Activated naive CD8-positive, alpha-beta T cell (primary cell): ENCODE measurements around the gene NECTIN2.
"Not testable (repeated sequence)": the region's sequence is repeated elsewhere in the genome, so short reads cannot be mapped to it uniquely, and the experiment has no call there.

ENCODE experiments used
- H3K27ac Mint-ChIP-seq: one replicate; pipeline ENCODE4 v1.8.0; 2021; ENCODE audit warnings: mixed read lengths
- H3K27me3 Mint-ChIP-seq: one replicate; pipeline ENCODE4 v1.8.0; 2021; ENCODE audit warnings: mixed read lengths
- H3K36me3 Mint-ChIP-seq: one replicate; pipeline ENCODE4 v1.8.0; 2021; ENCODE audit warnings: mixed read lengths
- H3K4me1 Mint-ChIP-seq: one replicate; pipeline ENCODE4 v1.8.0; 2021; ENCODE audit warnings: low read depth, mixed read lengths
- H3K4me3 Mint-ChIP-seq: one replicate; pipeline ENCODE4 v1.8.0; 2021; ENCODE audit warnings: mild to moderate bottlenecking, mixed read lengths
- H3K9me3 Mint-ChIP-seq: one replicate; pipeline ENCODE4 v1.8.0; 2021; ENCODE audit warnings: low read depth, mixed read lengths

Gene NECTIN2

DNA sequence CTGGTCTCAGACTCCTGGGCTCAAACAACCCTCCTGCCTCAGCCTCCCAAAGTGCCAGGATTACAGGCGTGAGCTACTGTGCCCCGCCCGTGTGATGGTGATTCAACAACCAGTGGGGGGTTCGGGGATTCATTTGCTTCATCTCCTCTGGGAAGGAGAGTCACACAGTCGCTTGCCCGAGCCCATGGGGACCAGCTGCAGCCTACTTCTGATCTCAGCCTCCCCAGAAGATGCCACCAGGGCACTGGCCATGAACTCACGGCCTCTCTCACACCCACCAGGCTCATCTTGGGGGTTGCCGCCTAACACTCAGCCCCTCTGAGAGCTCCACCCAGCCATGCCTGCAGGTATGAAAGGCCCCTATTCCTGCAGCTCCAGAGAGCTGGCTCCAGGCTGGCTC, 51.7 kb downstream of the NECTIN2 start:
- Mint-ChIP-seq H3K36me3 (peaks cover 3% of the 10 kb centered on the region), H3K4me3 (no peak overlapping the region), H3K27ac (no peak overlapping the region), H3K27me3 (no peaks in the 10 kb centered on the region), H3K9me3 (no peaks in the 10 kb centered on the region), H3K4me1 (peaks cover 16% of the 10 kb centered on the region)

DNA sequence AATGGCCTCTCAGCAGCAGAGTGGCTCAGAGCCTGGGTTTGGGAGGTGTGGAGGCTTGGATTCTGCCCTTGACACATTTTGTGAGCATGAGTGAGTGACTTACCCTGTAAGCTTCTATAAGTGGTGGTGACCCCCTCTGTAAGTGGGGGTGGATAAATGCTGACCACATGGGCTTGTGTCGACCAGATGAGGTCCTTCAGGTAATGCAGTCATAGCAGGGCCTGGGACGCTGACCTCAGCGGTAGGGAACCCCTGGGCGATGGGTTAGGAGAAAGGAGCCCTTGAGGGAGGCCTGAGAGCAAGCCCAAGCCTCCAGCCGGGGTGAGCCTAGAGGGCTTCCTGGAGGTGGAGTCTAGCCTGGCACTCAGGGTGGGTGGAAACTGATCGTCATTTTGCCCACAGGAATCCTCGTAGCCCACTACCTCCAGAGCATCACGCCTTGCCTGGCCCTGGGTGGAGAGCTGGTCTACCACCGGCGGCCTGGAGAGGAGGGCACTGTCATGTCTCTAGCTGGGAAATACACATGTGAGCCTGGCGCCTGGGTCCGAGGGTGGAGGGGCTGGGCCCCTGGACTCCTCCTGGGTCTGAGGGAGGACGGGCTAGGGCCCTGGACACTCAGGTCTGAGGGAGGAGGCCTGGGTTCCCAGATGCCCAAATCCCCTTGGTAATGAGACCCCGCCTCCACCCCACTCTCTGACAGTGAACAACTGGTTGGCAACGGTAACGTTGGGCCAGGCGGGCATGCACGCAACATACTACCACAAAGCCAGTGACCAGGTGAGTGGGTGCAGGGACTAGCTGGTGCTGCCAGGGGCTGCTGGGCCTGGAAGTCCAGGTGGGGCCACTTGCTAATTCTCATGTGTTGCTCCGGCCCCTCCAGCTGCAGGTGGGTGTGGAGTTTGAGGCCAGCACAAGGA, 54.5 kb downstream of the NECTIN2 start:
- no peaks in the 10 kb centered on the region for H3K27me3 Mint-ChIP-seq
- peaks cover 7% of the 10 kb centered on the region for H3K4me1 Mint-ChIP-seq
- H3K9me3 Mint-ChIP-seq = no peaks in the 10 kb centered on the region
- no peak overlapping the region for H3K27ac Mint-ChIP-seq
- no peak overlapping the region for H3K4me3 Mint-ChIP-seq
- peaks cover 3% of the 10 kb centered on the region for H3K36me3 Mint-ChIP-seq

DNA sequence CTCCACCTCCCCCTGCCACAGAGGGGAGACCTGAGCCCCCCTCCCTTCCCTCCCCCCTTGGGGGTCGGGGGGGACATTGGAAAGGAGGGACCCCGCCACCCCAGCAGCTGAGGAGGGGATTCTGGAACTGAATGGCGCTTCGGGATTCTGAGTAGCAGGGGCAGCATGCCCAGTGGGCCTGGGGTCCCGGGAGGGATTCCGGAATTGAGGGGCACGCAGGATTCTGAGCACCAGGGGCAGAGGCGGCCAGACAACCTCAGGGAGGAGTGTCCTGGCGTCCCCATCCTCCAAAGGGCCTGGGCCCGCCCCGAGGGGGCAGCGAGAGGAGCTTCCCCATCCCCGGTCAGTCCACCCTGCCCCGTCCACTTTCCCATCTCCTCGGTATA, 57.1 kb downstream of the NECTIN2 start:
- Mint-ChIP-seq H3K9me3 (no peaks in the 10 kb centered on the region), H3K4me3 (no peak overlapping the region), H3K27ac (no peak overlapping the region), H3K36me3 (peaks cover 3% of the 10 kb centered on the region), H3K27me3 (peaks cover 8% of the 10 kb centered on the region), H3K4me1 (peaks cover 10% of the 10 kb centered on the region)

DNA sequence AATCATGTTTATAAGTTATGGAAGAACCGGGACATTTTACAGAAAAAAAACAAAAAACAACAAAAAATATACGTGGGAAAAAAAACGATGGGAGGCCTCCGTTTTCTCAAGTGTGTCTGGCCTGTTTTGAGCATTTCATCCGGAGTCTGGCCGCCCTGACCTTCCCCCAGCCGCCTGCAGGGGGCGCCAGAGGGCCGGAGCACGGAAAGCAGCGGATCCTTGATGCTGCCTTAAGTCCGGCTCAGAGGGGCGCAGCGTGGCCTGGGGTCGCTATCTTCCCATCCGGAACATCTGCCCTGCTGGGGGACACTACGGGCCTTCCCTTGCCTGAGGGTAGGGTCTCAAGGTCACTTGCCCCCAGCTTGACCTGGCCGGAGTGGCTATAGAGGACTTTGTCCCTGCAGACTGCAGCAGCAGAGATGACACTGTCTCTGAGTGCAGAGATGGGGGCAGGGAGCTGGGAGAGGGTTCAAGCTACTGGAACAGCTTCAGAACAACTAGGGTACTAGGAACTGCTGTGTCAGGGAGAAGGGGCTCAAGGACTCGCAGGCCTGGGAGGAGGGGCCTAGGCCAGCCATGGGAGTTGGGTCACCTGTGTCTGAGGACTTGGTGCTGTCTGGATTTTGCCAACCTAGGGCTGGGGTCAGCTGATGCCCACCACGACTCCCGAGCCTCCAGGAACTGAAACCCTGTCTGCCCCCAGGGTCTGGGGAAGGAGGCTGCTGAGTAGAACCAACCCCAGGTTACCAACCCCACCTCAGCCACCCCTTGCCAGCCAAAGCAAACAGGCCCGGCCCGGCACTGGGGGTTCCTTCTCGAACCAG, 57.7 kb downstream of the NECTIN2 start:
- peak overlapping the region; percentile 10 for H3K4me3 Mint-ChIP-seq
- H3K27me3 Mint-ChIP-seq = peaks cover 8% of the 10 kb centered on the region
- no peak overlapping the region for H3K27ac Mint-ChIP-seq
- peaks cover 3% of the 10 kb centered on the region for H3K36me3 Mint-ChIP-seq
- H3K9me3 Mint-ChIP-seq = no peaks in the 10 kb centered on the region
- peaks cover 10% of the 10 kb centered on the region for H3K4me1 Mint-ChIP-seq

DNA sequence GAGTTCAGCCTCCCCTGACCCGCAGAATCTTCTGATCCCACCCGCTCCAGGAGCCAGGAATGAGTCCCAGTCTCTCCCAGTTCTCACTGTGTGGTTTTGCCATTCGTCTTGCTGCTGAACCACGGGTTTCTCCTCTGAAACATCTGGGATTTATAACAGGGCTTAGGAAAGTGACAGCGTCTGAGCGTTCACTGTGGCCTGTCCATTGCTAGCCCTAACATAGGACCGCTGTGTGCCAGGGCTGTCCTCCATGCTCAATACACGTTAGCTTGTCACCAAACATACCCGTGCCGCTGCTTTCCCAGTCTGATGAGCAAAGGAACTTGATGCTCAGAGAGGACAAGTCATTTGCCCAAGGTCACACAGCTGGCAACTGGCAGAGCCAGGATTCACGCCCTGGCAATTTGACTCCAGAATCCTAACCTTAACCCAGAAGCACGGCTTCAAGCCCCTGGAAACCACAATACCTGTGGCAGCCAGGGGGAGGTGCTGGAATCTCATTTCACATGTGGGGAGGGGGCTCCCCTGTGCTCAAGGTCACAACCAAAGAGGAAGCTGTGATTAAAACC, 58.4 kb downstream of the NECTIN2 start:
- H3K9me3 Mint-ChIP-seq = no peaks in the 10 kb centered on the region

DNA sequence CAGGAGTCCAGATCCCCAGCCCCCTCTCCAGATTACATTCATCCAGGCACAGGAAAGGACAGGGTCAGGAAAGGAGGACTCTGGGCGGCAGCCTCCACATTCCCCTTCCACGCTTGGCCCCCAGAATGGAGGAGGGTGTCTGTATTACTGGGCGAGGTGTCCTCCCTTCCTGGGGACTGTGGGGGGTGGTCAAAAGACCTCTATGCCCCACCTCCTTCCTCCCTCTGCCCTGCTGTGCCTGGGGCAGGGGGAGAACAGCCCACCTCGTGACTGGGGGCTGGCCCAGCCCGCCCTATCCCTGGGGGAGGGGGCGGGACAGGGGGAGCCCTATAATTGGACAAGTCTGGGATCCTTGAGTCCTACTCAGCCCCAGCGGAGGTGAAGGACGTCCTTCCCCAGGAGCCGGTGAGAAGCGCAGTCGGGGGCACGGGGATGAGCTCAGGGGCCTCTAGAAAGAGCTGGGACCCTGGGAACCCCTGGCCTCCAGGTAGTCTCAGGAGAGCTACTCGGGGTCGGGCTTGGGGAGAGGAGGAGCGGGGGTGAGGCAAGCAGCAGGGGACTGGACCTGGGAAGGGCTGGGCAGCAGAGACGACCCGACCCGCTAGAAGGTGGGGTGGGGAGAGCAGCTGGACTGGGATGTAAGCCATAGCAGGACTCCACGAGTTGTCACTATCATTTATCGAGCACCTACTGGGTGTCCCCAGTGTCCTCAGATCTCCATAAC, 59.5 kb downstream of the NECTIN2 start, which contains the start of gene APOE:
APOE (plus strand) TSS at position 360 of the 724 bp plus-strand sequence. CDS start 829 bp downstream, outside the sequence.
- Mint-ChIP-seq H3K36me3 (peaks cover 3% of the 10 kb centered on the region), H3K9me3 (no peaks in the 10 kb centered on the region), H3K4me3 (no peak within 1 kb of the TSS), H3K4me1 (peaks cover 10% of the 10 kb centered on the region), H3K27ac (no peak within 1 kb of the TSS), H3K27me3 (peaks cover 8% of the 10 kb centered on the region)

More for the DNA sequence above, 58.4 kb downstream of the NECTIN2 start:
- no peak overlapping the region for H3K27ac Mint-ChIP-seq
- peaks cover 10% of the 10 kb centered on the region for H3K4me1 Mint-ChIP-seq
- peaks cover 3% of the 10 kb centered on the region for H3K36me3 Mint-ChIP-seq
- H3K27me3 Mint-ChIP-seq = peaks cover 8% of the 10 kb centered on the region
- H3K4me3 Mint-ChIP-seq = no peak overlapping the region

DNA sequence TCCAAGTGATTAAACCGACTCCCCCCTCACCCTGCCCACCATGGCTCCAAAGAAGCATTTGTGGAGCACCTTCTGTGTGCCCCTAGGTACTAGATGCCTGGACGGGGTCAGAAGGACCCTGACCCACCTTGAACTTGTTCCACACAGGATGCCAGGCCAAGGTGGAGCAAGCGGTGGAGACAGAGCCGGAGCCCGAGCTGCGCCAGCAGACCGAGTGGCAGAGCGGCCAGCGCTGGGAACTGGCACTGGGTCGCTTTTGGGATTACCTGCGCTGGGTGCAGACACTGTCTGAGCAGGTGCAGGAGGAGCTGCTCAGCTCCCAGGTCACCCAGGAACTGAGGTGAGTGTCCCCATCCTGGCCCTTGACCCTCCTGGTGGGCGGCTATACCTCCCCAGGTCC, 61.5 kb downstream of the NECTIN2 start:
- peaks cover 2% of the 10 kb centered on the region for H3K36me3 Mint-ChIP-seq
- H3K27me3 Mint-ChIP-seq = peaks cover 11% of the 10 kb centered on the region
- H3K27ac Mint-ChIP-seq = no peak overlapping the region
- H3K4me1 Mint-ChIP-seq = peaks cover 9% of the 10 kb centered on the region
- no peak overlapping the region for H3K4me3 Mint-ChIP-seq
- no peaks in the 10 kb centered on the region for H3K9me3 Mint-ChIP-seq

DNA sequence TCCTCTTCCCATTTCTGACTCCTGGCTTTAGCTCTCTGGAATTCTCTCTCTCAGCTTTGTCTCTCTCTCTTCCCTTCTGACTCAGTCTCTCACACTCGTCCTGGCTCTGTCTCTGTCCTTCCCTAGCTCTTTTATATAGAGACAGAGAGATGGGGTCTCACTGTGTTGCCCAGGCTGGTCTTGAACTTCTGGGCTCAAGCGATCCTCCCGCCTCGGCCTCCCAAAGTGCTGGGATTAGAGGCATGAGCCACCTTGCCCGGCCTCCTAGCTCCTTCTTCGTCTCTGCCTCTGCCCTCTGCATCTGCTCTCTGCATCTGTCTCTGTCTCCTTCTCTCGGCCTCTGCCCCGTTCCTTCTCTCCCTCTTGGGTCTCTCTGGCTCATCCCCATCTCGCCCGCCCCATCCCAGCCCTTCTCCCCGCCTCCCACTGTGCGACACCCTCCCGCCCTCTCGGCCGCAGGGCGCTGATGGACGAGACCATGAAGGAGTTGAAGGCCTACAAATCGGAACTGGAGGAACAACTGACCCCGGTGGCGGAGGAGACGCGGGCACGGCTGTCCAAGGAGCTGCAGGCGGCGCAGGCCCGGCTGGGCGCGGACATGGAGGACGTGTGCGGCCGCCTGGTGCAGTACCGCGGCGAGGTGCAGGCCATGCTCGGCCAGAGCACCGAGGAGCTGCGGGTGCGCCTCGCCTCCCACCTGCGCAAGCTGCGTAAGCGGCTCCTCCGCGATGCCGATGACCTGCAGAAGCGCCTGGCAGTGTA, 62.2 kb downstream of the NECTIN2 start:
- Mint-ChIP-seq H3K36me3 (no peaks in the 10 kb centered on the region), H3K4me3 (peak overlapping the region; percentile 27), H3K9me3 (no peaks in the 10 kb centered on the region), H3K27me3 (peaks cover 13% of the 10 kb centered on the region), H3K27ac (no peak overlapping the region), H3K4me1 (peaks cover 8% of the 10 kb centered on the region)

DNA sequence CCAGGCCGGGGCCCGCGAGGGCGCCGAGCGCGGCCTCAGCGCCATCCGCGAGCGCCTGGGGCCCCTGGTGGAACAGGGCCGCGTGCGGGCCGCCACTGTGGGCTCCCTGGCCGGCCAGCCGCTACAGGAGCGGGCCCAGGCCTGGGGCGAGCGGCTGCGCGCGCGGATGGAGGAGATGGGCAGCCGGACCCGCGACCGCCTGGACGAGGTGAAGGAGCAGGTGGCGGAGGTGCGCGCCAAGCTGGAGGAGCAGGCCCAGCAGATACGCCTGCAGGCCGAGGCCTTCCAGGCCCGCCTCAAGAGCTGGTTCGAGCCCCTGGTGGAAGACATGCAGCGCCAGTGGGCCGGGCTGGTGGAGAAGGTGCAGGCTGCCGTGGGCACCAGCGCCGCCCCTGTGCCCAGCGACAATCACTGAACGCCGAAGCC, 62.8 kb downstream of the NECTIN2 start:
- Mint-ChIP-seq H3K4me1 (peaks cover 6% of the 10 kb centered on the region), H3K27me3 (peaks cover 15% of the 10 kb centered on the region), H3K36me3 (no peaks in the 10 kb centered on the region), H3K27ac (no peak overlapping the region), H3K4me3 (no peak overlapping the region), H3K9me3 (no peaks in the 10 kb centered on the region)

DNA sequence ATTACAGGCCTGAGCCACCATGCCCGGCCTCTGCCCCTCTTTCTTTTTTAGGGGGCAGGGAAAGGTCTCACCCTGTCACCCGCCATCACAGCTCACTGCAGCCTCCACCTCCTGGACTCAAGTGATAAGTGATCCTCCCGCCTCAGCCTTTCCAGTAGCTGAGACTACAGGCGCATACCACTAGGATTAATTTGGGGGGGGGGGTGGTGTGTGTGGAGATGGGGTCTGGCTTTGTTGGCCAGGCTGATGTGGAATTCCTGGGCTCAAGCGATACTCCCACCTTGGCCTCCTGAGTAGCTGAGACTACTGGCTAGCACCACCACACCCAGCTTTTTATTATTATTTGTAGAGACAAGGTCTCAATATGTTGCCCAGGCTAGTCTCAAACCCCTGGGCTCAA, 63.7 kb downstream of the NECTIN2 start:
- H3K27ac Mint-ChIP-seq = no peak overlapping the region
- no peaks in the 10 kb centered on the region for H3K9me3 Mint-ChIP-seq
- peaks cover 11% of the 10 kb centered on the region for H3K4me1 Mint-ChIP-seq
- peaks cover 19% of the 10 kb centered on the region for H3K27me3 Mint-ChIP-seq
- H3K36me3 Mint-ChIP-seq = no peaks in the 10 kb centered on the region
- H3K4me3 Mint-ChIP-seq = no peak overlapping the region

DNA sequence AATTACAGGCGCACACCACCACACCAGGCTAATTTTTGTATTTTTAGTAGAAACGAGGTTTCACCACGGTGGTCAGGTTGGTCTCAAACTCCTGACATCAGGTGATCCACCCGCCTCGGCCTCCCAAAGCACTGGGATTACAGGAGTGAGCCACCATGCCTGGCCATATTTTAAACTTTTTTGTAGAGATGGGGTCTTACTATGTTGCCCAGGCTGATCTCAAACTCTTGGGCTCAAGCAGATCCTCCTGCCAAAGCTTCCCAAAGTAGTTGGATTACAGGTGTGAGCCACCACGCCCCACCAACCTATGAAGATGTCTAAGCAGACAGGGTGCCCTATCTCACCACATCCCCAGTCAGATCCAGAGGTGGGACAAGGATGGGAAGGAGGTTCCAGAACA, 65.8 kb downstream of the NECTIN2 start:
- not testable (repeated sequence) for H3K36me3 Mint-ChIP-seq, H3K4me1 Mint-ChIP-seq, H3K4me3 Mint-ChIP-seq, H3K9me3 Mint-ChIP-seq, H3K27ac Mint-ChIP-seq
- H3K27me3 Mint-ChIP-seq = peaks cover 15% of the 10 kb centered on the region

DNA sequence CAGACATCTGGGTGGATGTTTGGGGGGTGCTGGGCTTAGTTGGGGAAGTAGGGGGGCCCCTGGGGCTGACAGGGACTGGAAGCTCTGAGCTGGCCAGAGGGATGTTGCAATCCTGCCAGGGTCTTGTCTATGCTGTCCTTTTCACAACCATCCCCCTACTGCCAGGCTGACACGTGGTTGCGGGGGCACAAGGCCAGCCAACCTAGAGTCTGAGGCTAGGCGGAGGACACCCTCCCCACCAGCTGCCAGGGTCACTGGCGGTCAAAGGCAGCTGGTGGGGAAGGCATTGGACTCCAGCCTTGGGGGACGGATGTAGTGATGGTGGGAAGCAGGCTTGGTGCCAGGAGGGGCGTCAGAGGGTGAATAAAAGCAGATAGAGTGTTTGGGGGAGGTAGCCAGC, 66.8 kb downstream of the NECTIN2 start:
- Mint-ChIP-seq H3K27me3 (peaks cover 15% of the 10 kb centered on the region), H3K9me3 (no peaks in the 10 kb centered on the region), H3K4me3 (no peak overlapping the region), H3K27ac (no peak overlapping the region), H3K36me3 (no peaks in the 10 kb centered on the region), H3K4me1 (peaks cover 7% of the 10 kb centered on the region)

DNA sequence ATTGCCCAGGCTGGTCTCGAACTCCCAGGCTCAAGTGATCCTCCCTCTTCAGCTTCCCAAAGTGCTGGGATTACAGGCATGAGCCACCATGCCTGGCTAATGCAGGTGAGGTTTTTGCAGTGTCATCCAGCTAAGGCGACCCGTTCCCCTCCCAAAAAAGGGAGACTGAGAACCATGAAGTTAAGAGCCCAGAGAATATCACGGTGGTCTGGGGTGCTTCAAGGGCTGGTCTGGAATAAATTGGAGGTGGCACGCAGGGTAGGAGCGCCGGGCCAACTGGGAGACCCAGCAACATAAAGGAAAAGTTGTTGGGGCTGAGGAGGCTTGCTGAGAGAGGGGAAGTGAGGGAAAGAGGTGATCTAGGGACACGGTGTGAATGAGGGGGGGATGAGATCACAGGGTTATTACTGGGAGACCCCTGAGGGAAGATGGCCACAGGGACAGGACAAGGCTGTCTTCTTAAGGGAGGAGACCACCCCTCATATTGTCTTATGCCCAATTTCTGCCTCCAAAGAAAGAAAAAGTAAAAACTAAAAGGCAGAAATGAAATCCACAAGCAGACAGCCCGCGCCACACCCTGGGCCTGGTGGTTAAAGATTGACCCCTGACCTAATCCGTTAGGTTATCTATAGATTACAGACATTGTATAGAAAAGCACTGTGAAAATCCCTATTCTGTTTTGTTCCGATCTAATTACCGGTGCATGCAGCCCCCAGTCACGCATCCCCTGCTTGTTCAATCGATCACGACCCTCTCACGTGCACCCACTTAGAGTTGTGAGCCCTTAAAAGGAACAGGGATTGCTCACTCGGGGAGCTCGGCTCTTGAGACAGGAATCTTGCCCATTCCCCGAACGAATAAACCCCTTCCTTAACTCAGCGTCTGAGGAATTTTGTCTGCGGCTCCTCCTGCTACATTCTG, 67.7 kb downstream of the NECTIN2 start:
- not testable (repeated sequence) for H3K4me1 Mint-ChIP-seq, H3K36me3 Mint-ChIP-seq, H3K27ac Mint-ChIP-seq, H3K9me3 Mint-ChIP-seq
- peak overlapping the region; percentile 92 for H3K4me3 Mint-ChIP-seq
- H3K27me3 Mint-ChIP-seq = peaks cover 13% of the 10 kb centered on the region
